T-helper 2 cell treated with Interferon-gamma antibody and Interleukin-4, amounts not matched to agents 5 μg/mL and 100 μg/mL, for 36 hours (primary cell): ENCODE measurements around the gene SLC29A2.

Experiments
- DNase-seq: peaks from one replicate; pipeline ENCODE4 v3.0.0; 2021; ENCODE audit warnings: low spot score
- H3K27ac Mint-ChIP-seq: one replicate; pipeline ENCODE4 v1.8.0; 2021; ENCODE audit warnings: mild to moderate bottlenecking, mixed read lengths
- H3K27me3 Mint-ChIP-seq: one replicate; pipeline ENCODE4 v1.8.0; 2021; ENCODE audit warnings: low read depth, mixed read lengths
- H3K36me3 Mint-ChIP-seq: one replicate; pipeline ENCODE4 v1.8.0; 2021; ENCODE audit warnings: low read depth, mixed read lengths
- H3K4me1 Mint-ChIP-seq: one replicate; pipeline ENCODE4 v1.8.0; 2021; ENCODE audit warnings: low read depth, mixed read lengths
- H3K4me3 Mint-ChIP-seq: one replicate; pipeline ENCODE4 v1.8.0; 2022; ENCODE audit warnings: mild to moderate bottlenecking, moderate library complexity, mixed read lengths
- H3K9me3 Mint-ChIP-seq: one replicate; pipeline ENCODE4 v1.8.0; 2021; ENCODE audit warnings: mixed read lengths

Gene SLC29A2, protein sequence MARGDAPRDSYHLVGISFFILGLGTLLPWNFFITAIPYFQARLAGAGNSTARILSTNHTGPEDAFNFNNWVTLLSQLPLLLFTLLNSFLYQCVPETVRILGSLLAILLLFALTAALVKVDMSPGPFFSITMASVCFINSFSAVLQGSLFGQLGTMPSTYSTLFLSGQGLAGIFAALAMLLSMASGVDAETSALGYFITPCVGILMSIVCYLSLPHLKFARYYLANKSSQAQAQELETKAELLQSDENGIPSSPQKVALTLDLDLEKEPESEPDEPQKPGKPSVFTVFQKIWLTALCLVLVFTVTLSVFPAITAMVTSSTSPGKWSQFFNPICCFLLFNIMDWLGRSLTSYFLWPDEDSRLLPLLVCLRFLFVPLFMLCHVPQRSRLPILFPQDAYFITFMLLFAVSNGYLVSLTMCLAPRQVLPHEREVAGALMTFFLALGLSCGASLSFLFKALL

DNA sequence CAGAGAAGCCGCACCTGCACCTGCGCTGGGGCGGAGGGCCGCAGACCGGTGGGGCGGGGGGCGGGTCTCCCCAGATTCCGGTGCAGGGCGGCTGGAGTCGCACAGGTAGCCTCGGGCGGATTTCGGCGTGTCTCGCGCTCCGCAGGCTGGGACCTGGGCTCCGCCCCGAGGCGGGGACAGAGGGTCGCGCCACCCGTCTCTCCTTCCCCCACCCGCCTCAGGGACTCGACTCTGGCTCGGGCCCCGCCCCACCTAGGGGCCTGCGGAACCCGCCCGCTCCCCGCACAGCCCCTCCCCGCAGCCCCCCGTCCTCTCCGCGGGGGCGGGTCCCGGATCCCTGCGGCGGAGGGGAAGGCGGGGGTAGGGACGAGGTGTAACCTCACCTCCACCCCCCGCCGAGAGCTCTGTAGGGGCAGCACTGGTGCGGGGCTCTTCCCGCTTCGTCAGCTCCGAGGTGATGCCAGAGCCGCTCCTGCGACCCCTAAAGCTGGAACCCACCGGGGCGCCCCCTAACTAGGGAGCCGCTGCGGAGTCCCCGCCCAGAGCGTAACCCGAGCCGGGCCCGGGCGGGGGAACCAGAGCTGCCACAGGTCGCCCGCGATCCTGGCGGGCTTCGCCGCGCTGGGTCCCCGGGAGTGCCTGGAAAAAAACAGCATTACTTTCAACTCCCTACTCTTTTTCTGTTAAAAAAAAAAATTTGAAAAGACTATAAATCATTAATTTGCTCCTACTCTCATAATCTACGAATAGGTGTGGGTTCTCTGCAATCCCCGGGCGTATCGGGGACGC, at the start of gene SLC29A2:
Gene SLC29A2 (minus strand): TSS at position 134 of the 789 bp plus-strand sequence. CDS start 169 bp downstream, outside the sequence.
- peak within 1 kb of the TSS; percentile 88 for H3K4me3 Mint-ChIP-seq
- peaks cover 16% of the 10 kb centered on the region for H3K4me1 Mint-ChIP-seq
- H3K27ac Mint-ChIP-seq = peak within 1 kb of the TSS; percentile 94
- no peaks in the 10 kb centered on the region for H3K9me3 Mint-ChIP-seq
- H3K27me3 Mint-ChIP-seq = no peaks in the 10 kb centered on the region
- no peaks in the 10 kb centered on the region for H3K36me3 Mint-ChIP-seq
- peak; percentile 81 for DNase-seq

DNA sequence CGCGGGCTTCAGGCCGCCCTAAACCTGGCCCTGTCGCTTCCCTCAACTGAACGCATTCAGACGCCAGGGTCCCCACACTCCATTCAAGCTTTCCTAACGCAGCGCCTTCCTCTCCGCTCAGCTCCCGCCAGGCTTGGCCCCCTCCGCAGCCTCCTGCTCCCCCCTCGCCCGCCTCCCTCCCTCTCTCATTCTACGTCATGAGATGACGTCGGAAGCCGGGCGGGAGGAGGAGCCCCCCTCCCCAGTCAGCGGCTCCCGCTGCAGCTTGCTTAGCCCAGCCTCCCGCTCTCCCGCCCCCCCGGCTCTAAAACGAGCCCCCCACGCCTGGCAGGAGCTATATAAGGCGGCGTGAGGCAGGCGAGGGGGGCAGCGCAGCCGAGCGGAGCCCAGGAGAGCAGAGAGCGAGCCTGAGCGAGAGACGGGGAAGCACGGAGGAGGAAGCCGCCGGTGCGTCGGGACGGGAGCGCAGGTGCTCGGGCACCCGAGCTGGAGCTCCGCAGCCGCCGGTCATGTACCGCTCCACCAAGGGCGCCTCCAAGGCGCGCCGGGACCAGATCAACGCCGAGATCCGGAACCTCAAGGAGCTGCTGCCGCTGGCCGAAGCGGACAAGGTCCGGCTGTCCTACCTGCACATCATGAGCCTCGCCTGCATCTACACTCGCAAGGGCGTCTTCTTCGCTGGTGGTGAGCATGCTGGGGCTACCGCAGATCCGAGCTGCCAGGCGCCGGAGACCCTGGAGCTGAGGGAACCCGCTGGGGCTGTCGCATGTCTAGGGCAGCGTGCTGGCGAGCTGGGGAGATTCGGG, 49.3 kb upstream of the SLC29A2 start, which contains the start of gene NPAS4:
Gene NPAS4 (plus strand): TSS at position 365 of the 806 bp plus-strand sequence. CDS start 145 bp downstream, at position 510.
- Mint-ChIP-seq H3K27me3 (peaks cover 22% of the 10 kb centered on the region), H3K4me3 (no peak within 1 kb of the TSS), H3K36me3 (no peaks in the 10 kb centered on the region), H3K4me1 (peaks cover 8% of the 10 kb centered on the region), H3K27ac (no peak within 1 kb of the TSS), H3K9me3 (no peaks in the 10 kb centered on the region)
- DNase-seq = no peak

DNA sequence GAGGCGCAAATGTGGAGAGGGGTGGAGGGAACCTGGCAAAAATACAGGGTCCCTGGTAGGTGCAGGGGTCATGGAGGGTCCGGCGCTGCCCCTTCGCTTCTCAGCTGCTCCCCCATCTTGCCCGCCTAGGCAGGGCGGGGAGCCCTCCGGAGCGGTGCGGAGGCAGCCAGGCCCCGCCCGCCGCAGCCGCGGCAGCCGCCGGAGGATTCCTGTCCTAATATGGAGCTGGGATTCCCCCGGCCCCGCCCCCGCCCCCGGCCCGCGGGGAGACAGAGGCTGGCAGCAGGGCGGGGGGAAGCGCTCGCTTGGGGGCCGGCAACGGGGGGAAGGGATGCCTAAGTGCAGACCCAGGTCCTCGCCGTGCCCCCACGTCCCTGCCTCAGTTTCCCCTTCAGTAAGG, 48.3 kb upstream of the SLC29A2 start:
- Mint-ChIP-seq H3K36me3 (no peaks in the 10 kb centered on the region), H3K27me3 (peaks cover 29% of the 10 kb centered on the region), H3K9me3 (no peaks in the 10 kb centered on the region), H3K4me3 (no peak overlapping the region), H3K4me1 (peaks cover 8% of the 10 kb centered on the region), H3K27ac (no peak overlapping the region)
- DNase-seq = no peak

DNA sequence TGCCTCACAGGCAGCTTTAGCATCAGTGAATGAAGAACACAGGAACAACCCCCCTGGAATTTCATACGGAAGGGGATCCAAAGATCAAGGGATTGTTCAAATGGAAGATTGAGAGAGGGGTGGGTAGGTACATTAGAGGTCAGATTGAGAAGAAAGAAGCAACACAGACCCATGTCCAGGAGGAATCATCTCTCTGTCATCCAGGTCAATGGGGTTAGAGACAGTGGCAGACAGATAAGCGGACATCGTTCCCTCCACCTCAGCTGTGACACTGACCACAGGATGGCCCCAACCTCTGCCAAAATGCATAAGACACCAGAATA, 47.4 kb upstream of the SLC29A2 start:
- DNase-seq = no peak

DNA sequence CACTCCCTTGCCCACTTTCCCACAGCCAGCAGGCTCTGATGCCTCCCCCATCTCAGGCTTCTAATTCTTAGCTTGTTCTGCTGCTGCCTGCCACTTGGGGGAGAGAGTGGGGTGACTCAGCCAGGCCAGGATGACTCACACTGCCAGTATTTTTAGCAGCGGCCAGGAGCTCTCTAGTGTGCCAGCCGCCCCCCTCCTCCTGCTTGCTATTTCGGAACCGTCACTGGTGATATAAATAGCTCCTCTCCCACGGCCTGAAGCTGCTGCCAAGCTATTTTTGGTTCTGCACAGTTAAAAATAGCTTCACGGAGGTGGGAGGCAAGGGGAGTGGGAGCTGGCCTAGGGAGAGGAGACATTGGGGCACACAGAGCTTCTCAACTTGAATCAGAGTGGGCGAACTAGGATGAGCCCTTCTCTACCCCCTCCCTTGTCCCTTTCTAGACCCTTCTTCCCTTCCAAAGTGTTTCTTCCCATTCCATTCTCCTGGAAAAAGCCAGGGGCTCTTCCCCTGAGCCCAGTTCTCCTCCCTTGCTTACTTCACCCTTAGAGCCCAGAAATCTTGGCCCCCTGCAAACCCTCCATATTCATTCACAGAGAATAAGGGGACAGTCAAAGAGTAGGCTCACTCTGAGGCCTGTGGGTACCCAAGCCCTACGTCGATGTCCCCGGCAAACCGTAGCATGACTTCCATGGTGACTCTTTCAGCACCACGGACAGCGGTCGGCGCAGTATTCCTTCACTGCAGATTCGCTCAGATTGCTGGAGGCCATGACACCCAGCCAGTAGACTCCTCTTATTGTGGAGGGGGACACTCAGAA, 46.8 kb upstream of the SLC29A2 start:
- peaks cover 8% of the 10 kb centered on the region for H3K4me1 Mint-ChIP-seq
- peak; percentile 78 for DNase-seq
- H3K4me3 Mint-ChIP-seq = no peak overlapping the region
- no peaks in the 10 kb centered on the region for H3K36me3 Mint-ChIP-seq
- H3K27me3 Mint-ChIP-seq = peaks cover 33% of the 10 kb centered on the region
- no peak overlapping the region for H3K27ac Mint-ChIP-seq
- no peaks in the 10 kb centered on the region for H3K9me3 Mint-ChIP-seq

More for the DNA sequence above, 47.4 kb upstream of the SLC29A2 start:
- Mint-ChIP-seq H3K27ac (no peak overlapping the region), H3K4me3 (no peak overlapping the region), H3K4me1 (peaks cover 8% of the 10 kb centered on the region), H3K9me3 (no peaks in the 10 kb centered on the region), H3K36me3 (no peaks in the 10 kb centered on the region), H3K27me3 (peaks cover 33% of the 10 kb centered on the region)

DNA sequence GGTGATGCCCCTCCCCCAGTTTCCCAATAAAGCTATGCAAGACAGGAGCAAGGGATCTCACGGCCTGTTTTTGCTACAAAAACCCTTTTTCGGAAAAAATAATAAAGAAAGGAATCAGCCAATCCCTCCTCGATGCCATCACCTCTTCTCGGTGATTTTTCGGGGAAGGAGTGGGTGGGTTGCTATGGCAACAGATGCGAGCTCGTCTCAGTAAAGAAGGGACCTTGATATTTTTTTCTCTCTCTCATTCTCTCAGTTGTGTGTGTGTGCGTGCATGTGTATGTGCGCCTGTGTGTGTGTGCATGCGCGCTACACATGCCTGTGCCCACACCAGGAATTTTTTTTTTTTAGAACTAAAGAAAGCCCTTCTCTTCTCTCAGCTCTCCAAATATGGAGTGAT, 45.4 kb upstream of the SLC29A2 start:
- Mint-ChIP-seq H3K4me3 (no peak overlapping the region), H3K9me3 (no peaks in the 10 kb centered on the region), H3K36me3 (no peaks in the 10 kb centered on the region), H3K27ac (no peak overlapping the region), H3K27me3 (peaks cover 33% of the 10 kb centered on the region), H3K4me1 (peaks cover 8% of the 10 kb centered on the region)
- peak; percentile 35 for DNase-seq

DNA sequence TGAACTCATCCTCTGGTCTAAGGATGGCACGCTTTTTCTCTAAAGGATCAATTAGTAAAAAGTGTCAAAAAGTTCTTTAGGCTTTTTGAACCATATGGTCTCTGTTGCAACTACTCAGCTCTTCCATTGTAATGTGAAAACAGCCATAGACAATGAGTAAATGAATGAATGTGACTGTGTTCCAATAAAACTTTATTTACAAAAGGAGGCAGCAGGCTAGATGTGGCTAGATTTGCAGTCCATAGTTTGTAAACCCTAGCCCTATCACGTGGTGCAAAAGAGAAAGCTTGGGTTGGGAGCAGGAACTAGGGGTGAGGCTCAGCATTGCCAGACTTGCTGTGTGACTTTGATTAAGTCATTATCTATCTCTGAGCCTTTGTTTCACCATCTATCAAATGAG, 43.9 kb upstream of the SLC29A2 start:
- no peak overlapping the region for H3K4me3 Mint-ChIP-seq
- H3K36me3 Mint-ChIP-seq = no peaks in the 10 kb centered on the region
- H3K27me3 Mint-ChIP-seq = peaks cover 28% of the 10 kb centered on the region
- no peak for DNase-seq
- H3K9me3 Mint-ChIP-seq = no peaks in the 10 kb centered on the region
- H3K27ac Mint-ChIP-seq = no peak overlapping the region
- peaks cover 11% of the 10 kb centered on the region for H3K4me1 Mint-ChIP-seq

DNA sequence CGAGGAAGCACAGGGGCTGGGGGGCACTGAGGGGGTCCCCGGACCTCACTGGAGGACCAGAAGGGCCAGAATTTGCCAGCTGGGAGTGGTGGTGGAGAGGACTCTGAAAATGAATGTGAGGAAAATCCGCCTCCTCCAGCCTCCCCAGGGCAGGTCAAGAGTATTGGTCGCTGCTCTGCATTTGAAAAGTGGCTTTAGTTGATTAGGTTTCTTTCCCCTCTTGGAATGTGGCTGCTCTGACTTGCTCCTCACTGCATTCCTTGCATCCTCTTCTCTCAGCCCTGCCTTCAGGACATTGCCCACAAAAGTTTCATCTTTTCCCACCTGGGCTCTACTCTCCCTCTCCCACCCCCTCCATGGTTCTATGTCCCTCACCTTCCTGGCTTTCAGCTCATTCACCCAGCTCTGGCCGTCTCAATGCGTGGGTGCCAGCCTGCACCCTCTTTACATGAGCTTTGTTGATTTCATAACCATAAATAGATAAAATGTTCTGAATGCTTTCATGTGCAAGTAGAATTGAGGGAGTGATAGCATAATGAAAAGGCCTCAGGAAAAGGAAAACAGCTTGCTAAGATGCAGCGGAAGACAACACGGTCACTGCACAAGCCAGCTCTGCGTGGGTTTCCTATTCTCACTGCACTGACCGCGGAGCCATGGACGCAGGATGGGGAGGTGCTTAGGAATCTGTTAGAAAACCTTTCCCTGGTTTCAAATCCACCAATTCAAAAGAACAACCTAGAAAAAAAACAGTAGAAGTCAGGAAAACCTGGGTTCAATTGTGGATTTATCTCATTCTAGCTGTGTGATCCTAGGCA, 42.8 kb upstream of the SLC29A2 start:
- H3K4me3 Mint-ChIP-seq = no peak overlapping the region
- H3K36me3 Mint-ChIP-seq = no peaks in the 10 kb centered on the region
- no peak for DNase-seq
- peaks cover 23% of the 10 kb centered on the region for H3K27me3 Mint-ChIP-seq
- H3K27ac Mint-ChIP-seq = no peak overlapping the region
- peaks cover 12% of the 10 kb centered on the region for H3K4me1 Mint-ChIP-seq
- H3K9me3 Mint-ChIP-seq = no peaks in the 10 kb centered on the region

DNA sequence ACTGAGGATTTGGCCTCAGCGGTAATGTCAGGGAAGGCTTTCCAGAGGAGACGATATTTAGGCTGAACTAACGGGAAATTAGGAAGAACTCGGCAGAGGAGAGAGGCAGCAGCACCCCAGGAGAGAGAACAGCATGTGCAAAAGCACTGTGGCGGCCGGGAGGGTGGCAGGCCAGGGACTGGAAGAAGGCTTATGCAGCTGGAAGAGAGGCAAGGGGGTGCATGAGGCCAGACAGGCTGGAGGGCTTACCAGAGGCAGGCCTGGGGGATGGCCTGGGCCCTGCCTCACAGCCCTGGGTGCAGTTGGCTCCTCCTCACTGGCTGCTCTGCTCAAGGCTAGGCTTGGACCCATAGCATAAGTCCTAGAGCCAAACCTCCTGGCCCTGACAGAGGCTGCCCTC, 41.6 kb upstream of the SLC29A2 start:
- Mint-ChIP-seq H3K9me3 (no peaks in the 10 kb centered on the region), H3K4me1 (peaks cover 8% of the 10 kb centered on the region), H3K4me3 (no peak overlapping the region), H3K27ac (no peak overlapping the region), H3K27me3 (peaks cover 17% of the 10 kb centered on the region), H3K36me3 (no peaks in the 10 kb centered on the region)
- DNase-seq = no peak

DNA sequence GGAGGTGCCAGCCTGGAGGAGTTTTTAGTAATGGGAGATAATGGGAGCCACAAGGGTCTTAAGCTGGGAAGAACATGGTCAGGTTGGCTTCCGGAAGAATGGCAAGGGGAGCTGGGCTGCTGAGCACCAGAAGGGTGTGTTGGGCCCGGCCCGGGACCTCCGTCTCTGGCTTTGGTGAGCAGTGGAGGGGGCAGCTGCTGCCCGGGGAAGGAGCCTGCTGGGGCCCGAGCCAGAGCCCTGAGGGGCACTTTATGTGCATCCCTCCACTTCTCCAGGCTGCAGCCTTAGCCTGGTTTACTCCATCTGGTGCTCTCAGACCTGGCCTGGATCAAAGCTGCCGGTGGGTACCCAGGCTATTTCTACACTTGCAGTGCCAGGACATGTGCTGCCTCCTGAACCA, 40.5 kb upstream of the SLC29A2 start:
- Mint-ChIP-seq H3K36me3 (no peaks in the 10 kb centered on the region), H3K4me3 (no peak overlapping the region), H3K9me3 (no peaks in the 10 kb centered on the region), H3K27me3 (peaks cover 13% of the 10 kb centered on the region), H3K27ac (no peak overlapping the region), H3K4me1 (peaks cover 4% of the 10 kb centered on the region)
- DNase-seq = no peak

DNA sequence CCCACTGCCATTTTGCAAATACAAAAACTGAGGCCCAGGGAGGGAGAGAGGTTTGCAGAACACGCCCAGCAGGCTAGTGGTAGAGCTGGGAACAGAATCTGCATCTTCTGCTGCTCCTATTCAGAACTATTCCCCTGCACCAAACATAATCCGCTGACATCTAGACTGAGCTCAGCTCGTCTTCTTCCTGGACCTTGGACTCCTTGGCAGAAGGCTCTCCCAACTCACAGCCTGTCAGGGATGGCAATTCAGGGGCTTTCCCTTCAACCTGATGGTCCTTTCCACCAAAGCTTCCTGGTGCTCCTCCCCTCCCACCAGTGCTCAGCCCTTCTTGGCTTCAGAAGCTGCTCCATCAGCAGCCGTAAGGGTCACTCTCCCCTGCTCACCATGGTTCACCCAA, 39.8 kb upstream of the SLC29A2 start:
- Mint-ChIP-seq H3K27ac (no peak overlapping the region), H3K4me3 (no peak overlapping the region), H3K4me1 (peaks cover 4% of the 10 kb centered on the region), H3K9me3 (no peaks in the 10 kb centered on the region), H3K36me3 (no peaks in the 10 kb centered on the region), H3K27me3 (peaks cover 13% of the 10 kb centered on the region)
- no peak for DNase-seq

DNA sequence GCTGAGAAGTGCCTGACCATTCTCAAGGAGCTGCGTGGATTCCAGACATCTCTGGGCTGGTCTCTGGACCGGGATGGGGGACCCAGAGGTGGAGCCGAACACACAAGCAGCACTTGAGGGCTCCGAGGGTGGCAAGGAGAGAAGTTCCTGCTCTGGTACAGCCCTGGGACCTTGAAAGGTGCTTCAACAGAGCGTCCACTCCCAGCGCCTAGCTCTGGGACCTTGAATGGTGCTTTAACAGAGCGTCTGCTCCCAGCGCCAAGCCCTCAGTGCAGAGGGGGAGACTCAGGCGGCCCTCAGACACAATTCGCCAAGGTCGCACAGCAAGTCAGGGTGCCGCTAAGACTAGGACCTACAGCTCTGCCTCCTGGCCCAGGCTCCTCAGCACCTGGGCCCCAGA, 38.6 kb upstream of the SLC29A2 start:
- Mint-ChIP-seq H3K4me3 (peak overlapping the region; percentile 40), H3K27ac (no peak overlapping the region), H3K36me3 (no peaks in the 10 kb centered on the region), H3K27me3 (peaks cover 14% of the 10 kb centered on the region), H3K9me3 (no peaks in the 10 kb centered on the region), H3K4me1 (peaks cover 4% of the 10 kb centered on the region)
- DNase-seq = no peak
